Measurements from ENCODE around the gene ZBTB1. TPM values are rescaled to one million over a fixed set of nuclear protein-coding genes. Genes with fewer than 3 reads are reported as not detected.

Gene ZBTB1
- total RNA-seq, 1 experiment from 2014 or later = 37.8 TPM

DNA sequence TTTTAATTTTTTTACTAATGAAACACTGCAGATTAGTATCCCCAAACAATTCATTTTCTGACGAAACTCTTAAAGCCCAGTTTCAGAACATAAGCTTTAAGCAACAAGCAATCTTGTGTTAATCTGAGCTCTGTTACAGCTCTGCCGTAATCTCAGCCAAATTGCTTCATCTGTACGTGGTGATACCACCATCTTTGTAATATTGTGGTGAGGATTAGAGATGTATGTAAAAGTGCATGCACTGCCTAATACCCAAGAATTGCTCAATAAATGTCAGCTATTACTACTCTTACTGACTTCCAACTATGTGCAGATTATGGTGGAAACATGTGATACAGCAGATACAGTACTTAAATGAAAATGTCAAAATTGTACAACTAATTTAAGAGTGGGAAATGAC is 37.5 kb upstream of the ZBTB1 start:
- no peak overlapping the region for H3K27ac Mint-ChIP-seq
- no peak overlapping the region for H3K18ac ChIP-seq (ENCODE audit: insufficient read length, low read depth, low read length)
- no CpG with 5 or more reads among the region's 3 CpGs for WGBS (ENCODE audit: extremely low coverage, insufficient read length, low lambda C conversion rate)
- no peak overlapping the region for H2BK12ac ChIP-seq (ENCODE audit: insufficient read length, low read depth, low read length)
- H2BK15ac ChIP-seq (ENCODE audit: low read depth, low read length) = no peak overlapping the region
- no peak overlapping the region for H3K14ac ChIP-seq (ENCODE audit: insufficient read depth, low read length)
- no peaks in the 10 kb centered on the region for H3K79me1 ChIP-seq (ENCODE audit: insufficient read depth, low read depth, low read length, poor library complexity, severe bottlenecking)
- TF ChIP-seq, protein P1, sequence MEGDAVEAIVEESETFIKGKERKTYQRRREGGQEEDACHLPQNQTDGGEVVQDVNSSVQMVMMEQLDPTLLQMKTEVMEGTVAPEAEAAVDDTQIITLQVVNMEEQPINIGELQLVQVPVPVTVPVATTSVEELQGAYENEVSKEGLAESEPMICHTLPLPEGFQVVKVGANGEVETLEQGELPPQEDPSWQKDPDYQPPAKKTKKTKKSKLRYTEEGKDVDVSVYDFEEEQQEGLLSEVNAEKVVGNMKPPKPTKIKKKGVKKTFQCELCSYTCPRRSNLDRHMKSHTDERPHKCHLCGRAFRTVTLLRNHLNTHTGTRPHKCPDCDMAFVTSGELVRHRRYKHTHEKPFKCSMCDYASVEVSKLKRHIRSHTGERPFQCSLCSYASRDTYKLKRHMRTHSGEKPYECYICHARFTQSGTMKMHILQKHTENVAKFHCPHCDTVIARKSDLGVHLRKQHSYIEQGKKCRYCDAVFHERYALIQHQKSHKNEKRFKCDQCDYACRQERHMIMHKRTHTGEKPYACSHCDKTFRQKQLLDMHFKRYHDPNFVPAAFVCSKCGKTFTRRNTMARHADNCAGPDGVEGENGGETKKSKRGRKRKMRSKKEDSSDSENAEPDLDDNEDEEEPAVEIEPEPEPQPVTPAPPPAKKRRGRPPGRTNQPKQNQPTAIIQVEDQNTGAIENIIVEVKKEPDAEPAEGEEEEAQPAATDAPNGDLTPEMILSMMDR (conservative IDR thresholded peaks at IDR 0.05) = no peak
- H2AK5ac ChIP-seq (ENCODE audit: insufficient read length, low read length) = no peak overlapping the region
- no peak overlapping the region for H3K23ac ChIP-seq (ENCODE audit: insufficient read length, low read depth, low read length)
- H4K20me1 ChIP-seq (ENCODE audit: control insufficient read depth, insufficient read depth, insufficient read length) = no peaks in the 10 kb centered on the region
- H3K79me2 ChIP-seq (ENCODE audit: insufficient read depth, low read length) = no peaks in the 10 kb centered on the region
- no peak overlapping the region for H2BK20ac ChIP-seq (ENCODE audit: low read depth, low read length, poor library complexity, severe bottlenecking)
- H3K9me3 ChIP-seq (ENCODE audit: control insufficient read depth, low read depth, low read length) = no peaks in the 10 kb centered on the region
- peaks cover 1% of the 10 kb centered on the region; the same call in 1 of the 2 replicates for H3K27me3 Mint-ChIP-seq (ENCODE audit: low read depth)
- no peak overlapping the region for H4K91ac ChIP-seq (ENCODE audit: insufficient read length, low read depth, low read length)
- H3K4me3 Mint-ChIP-seq = no peak overlapping the region
- no peaks in the 10 kb centered on the region for H3K4me1 ChIP-seq (ENCODE audit: insufficient read depth, low read length)
- H3K27me3 ChIP-seq (ENCODE audit: insufficient read depth, low read length) = no peaks in the 10 kb centered on the region
- H3K56ac ChIP-seq (ENCODE audit: insufficient read length, low read depth, low read length) = no peak overlapping the region
- no peak overlapping the region for H3K4ac ChIP-seq (ENCODE audit: low read depth, low read length)
- no peak overlapping the region for H2BK5ac ChIP-seq (ENCODE audit: insufficient read length, low read length)
- H3K4me2 ChIP-seq (ENCODE audit: insufficient read depth, insufficient read length, low read length) = no peak overlapping the region
- H2AFZ ChIP-seq (ENCODE audit: low read length) = no peak overlapping the region
- no peak overlapping the region for H3T11ph ChIP-seq (ENCODE audit: low read length)
- no peak for DNase-seq
- H4K8ac ChIP-seq (replicated peaks; ENCODE audit: insufficient read length, low read depth, low read length) = no peak overlapping the region
- no peak overlapping the region for H2BK120ac ChIP-seq (ENCODE audit: low read depth, low read length, poor library complexity, severe bottlenecking)
- H3K36me3 Mint-ChIP-seq (ENCODE audit: insufficient read depth in 1 of 3, low read depth in 3 of 3) = peaks cover 0 to 1% (median 0%) of the 10 kb centered on the region in 3 experiments; a peak in 1 of 7 replicates
- H4K5ac ChIP-seq (ENCODE audit: insufficient read length, low read depth, low read length) = no peak overlapping the region
- no peak overlapping the region for H3K9ac ChIP-seq (ENCODE audit: extremely low read depth, insufficient read length, low read length)
- peaks cover 14% of the 10 kb centered on the region for H3K23me2 ChIP-seq (ENCODE audit: insufficient read length, low read depth, low read length, poor library complexity, severe bottlenecking)
- peaks cover 14% of the 10 kb centered on the region in 2 experiments for H3K4me1 Mint-ChIP-seq
- H3K27ac ChIP-seq (ENCODE audit: insufficient read length, low read depth, low read length) = no peak overlapping the region
- H3K9me3 Mint-ChIP-seq = no peaks in the 10 kb centered on the region
